Neural cell (in vitro differentiated cells): Measurements from ENCODE around the gene SLAMF1. TPM values are rescaled to one million over a fixed set of nuclear protein-coding genes. Genes with fewer than 3 reads are reported as not detected.

Source experiments
- H2AFZ ChIP-seq: fragments of 200-600, 300-800 bp; sonication (generic), shearing (Covaris generic); 2 replicates; pipeline ENCODE4 v1.6.0; 2014; ENCODE audit warnings: low read depth, mild to moderate bottlenecking, antibody characterized with exemption, low read length, moderate library complexity
- H3F3A ChIP-seq: fragments of 200-600 bp; shearing (Covaris generic); 2 replicates; pipeline ENCODE4 v1.6.1; 2016; ENCODE audit warnings: mild to moderate bottlenecking, moderate library complexity, mixed read lengths, antibody characterized with exemption, low read length; ENCODE audit not compliant: insufficient read depth, poor library complexity, severe bottlenecking
- H3K27ac ChIP-seq: fragments of 200-600, 300-800 bp; sonication (generic), shearing (Covaris generic); 2 replicates; pipeline ENCODE4 v1.5.1; 2014; ENCODE audit warnings: mild to moderate bottlenecking, low read length, moderate library complexity
- H3K27me3 ChIP-seq: fragments of 300-800, 200-600 bp; sonication (generic), shearing (Covaris generic); 2 replicates; pipeline ENCODE4 v1.6.0; 2014; ENCODE audit warnings: mild to moderate bottlenecking, low read depth, low read length, moderate library complexity; ENCODE audit not compliant: insufficient read depth
- H3K36me3 ChIP-seq: fragments of 300-800, 200-600 bp; sonication (generic), shearing (Covaris generic); 2 replicates; pipeline ENCODE4 v1.5.1; 2014; ENCODE audit warnings: mild to moderate bottlenecking, antibody characterized with exemption, low read length, moderate library complexity; ENCODE audit not compliant: insufficient read depth
- H3K4me2 ChIP-seq: fragments of 300-800, 200-600 bp; sonication (generic), shearing (Covaris generic); 2 replicates; pipeline ENCODE4 v1.6.0; 2014; ENCODE audit warnings: mild to moderate bottlenecking, low read length
- H3K4me3 ChIP-seq: fragments of 300-800, 200-600 bp; sonication (generic), shearing (Covaris generic); 2 replicates; pipeline ENCODE4 v1.5.1; 2014; ENCODE audit warnings: mild to moderate bottlenecking, low read length, moderate library complexity
- H3K79me2 ChIP-seq: fragments of 200-600 bp; shearing (Covaris generic); replicated peaks from 2 replicates; pipeline ENCODE4 v1.6.0; 2014; ENCODE audit warnings: mild to moderate bottlenecking, low read length, moderate library complexity; ENCODE audit not compliant: insufficient read depth
- H3K9ac ChIP-seq: fragments of 300-800, 200-600 bp; sonication (generic), shearing (Covaris generic); 2 replicates; pipeline ENCODE4 v1.6.1; 2016; ENCODE audit warnings: mild to moderate bottlenecking, low read length, mixed read lengths
- H3K9me2 ChIP-seq: fragments of 200-600 bp; shearing (Covaris generic); 2 replicates; pipeline ENCODE4 v1.6.1; 2016; ENCODE audit warnings: mild to moderate bottlenecking, low read length, mixed read lengths; ENCODE audit not compliant: insufficient read depth
- H3K9me3 ChIP-seq: fragments of 200-600, 300-800 bp; sonication (generic), shearing (Covaris generic); 2 replicates; pipeline ENCODE4 v1.6.1; 2016; ENCODE audit warnings: mild to moderate bottlenecking, mixed run types, low read length, moderate library complexity, mixed read lengths
- H4K20me1 ChIP-seq: fragments of 200-600 bp; shearing (Covaris generic); 2 replicates; pipeline ENCODE4 v1.6.1; 2016; ENCODE audit warnings: mild to moderate bottlenecking, mixed run types; ENCODE audit not compliant: insufficient read depth
- EP300 ChIP-seq: fragments of 450-650 bp; conservative IDR thresholded peaks from 2 replicates; pipeline ENCODE4 v1.6.1; 2014; ENCODE audit warnings: antibody characterized with exemption, mild to moderate bottlenecking, moderate library complexity; ENCODE audit not compliant: poor library complexity, severe bottlenecking
- EZH2 ChIP-seq: fragments of 200-600, 300-800 bp; shearing (Covaris generic), sonication (generic); IDR thresholded peaks from 2 replicates; pipeline ENCODE4 v1.6.1; 2014; ENCODE audit warnings: antibody characterized with exemption, low read length, borderline replicate concordance, mild to moderate bottlenecking; ENCODE audit not compliant: insufficient read depth, poor library complexity, severe bottlenecking
- MXI1 ChIP-seq: fragments of 450-650 bp; conservative IDR thresholded peaks from 2 replicates; pipeline ENCODE4 v1.6.1; 2014; ENCODE audit warnings: antibody characterized with exemption, mild to moderate bottlenecking; ENCODE audit not compliant: poor library complexity, severe bottlenecking
- POLR2AphosphoS5 ChIP-seq: IDR thresholded peaks from 2 replicates; pipeline ENCODE4 v1.6.1; 2012
- RAD21 ChIP-seq: fragments of 450-650 bp; conservative IDR thresholded peaks from 2 replicates; pipeline ENCODE4 v1.6.1; 2014; ENCODE audit warnings: antibody characterized with exemption, mild to moderate bottlenecking, moderate library complexity
- SMC3 ChIP-seq: fragments of 450-650 bp; conservative IDR thresholded peaks from 2 replicates; pipeline ENCODE4 v1.6.1; 2014; ENCODE audit warnings: antibody characterized with exemption, mild to moderate bottlenecking, moderate library complexity; ENCODE audit not compliant: poor library complexity
- TAF1 ChIP-seq: IDR thresholded peaks from 2 replicates; pipeline ENCODE4 v1.6.1; 2012; ENCODE audit warnings: low read depth
- polyA plus RNA-seq: library from polyadenylated mRNA; depleted of rRNA; stranded (reverse); fragments of >200 nt; gene quantifications from 2 replicates; pipeline ENCODE4 v1.2.3, GENCODE V29; 2014
- TF ChIP-seq, protein P1 (sequence below): IDR thresholded peaks from 2 replicates; pipeline ENCODE4 v1.6.1; 2012; ENCODE audit warnings: borderline replicate concordance
- TF ChIP-seq, protein P2 (sequence below): fragments of 450-650 bp; IDR thresholded peaks from 2 replicates; pipeline ENCODE4 v1.5.1; 2014; ENCODE audit warnings: antibody characterized with exemption, mild to moderate bottlenecking, moderate library complexity; ENCODE audit not compliant: poor library complexity, severe bottlenecking

SLAMF1 gene
- polyA plus RNA-seq, 1 donor from 2014 or later: not detected

DNA sequence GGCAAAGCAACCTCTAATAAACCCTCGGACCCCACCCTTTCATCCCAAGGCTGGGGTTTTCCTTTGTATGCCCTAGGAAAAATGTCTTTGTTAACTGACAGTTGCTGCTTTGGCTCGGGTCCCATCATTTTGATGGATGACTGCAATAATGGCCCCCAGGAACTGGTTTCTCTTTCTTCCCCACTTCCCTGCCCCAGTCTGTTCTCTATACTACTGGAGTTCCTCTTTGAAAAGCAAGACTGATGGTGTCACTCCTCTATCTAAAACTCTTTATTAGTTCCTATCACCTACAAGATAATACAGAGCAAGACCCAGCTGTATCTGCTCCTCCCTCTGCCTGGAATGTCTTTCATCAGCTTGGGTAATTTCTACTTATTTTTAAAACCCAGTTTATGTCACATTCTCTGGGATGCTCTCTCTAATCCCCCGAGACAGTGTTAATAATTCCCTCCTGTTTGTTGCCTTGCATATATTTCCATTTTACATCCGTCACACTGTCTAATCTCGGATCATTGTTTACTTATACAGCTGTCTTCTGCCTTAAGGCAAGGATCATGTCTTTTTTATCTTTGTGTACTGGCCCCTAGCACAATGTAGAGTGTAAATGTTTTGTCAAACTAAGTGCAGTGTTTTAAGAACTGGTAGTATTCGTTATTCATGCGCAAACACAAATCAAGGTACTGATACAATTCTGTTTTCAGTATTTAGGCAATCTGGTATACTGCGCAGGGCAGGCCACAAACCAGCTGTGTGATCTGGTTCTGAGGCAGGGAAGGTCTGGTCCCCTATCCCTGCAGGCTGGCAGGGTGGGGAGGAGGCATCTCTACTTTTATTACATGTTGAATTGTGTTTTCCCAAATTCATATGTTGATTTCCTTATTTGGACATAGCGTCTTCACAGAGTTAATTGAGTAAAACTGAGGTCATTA, 16.1 kb downstream of the SLAMF1 start:
- no peaks in the 10 kb centered on the region for H3K27me3 ChIP-seq
- H3K79me2 ChIP-seq: no peaks in the 10 kb centered on the region
- no peaks in the 10 kb centered on the region for H3K9me3 ChIP-seq
- TF ChIP-seq RAD21: no peak
- no peak for TF ChIP-seq EZH2
- no peak for TF ChIP-seq TAF1
- TF ChIP-seq, protein P1, sequence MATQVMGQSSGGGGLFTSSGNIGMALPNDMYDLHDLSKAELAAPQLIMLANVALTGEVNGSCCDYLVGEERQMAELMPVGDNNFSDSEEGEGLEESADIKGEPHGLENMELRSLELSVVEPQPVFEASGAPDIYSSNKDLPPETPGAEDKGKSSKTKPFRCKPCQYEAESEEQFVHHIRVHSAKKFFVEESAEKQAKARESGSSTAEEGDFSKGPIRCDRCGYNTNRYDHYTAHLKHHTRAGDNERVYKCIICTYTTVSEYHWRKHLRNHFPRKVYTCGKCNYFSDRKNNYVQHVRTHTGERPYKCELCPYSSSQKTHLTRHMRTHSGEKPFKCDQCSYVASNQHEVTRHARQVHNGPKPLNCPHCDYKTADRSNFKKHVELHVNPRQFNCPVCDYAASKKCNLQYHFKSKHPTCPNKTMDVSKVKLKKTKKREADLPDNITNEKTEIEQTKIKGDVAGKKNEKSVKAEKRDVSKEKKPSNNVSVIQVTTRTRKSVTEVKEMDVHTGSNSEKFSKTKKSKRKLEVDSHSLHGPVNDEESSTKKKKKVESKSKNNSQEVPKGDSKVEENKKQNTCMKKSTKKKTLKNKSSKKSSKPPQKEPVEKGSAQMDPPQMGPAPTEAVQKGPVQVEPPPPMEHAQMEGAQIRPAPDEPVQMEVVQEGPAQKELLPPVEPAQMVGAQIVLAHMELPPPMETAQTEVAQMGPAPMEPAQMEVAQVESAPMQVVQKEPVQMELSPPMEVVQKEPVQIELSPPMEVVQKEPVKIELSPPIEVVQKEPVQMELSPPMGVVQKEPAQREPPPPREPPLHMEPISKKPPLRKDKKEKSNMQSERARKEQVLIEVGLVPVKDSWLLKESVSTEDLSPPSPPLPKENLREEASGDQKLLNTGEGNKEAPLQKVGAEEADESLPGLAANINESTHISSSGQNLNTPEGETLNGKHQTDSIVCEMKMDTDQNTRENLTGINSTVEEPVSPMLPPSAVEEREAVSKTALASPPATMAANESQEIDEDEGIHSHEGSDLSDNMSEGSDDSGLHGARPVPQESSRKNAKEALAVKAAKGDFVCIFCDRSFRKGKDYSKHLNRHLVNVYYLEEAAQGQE: no peak
- no peak for TF ChIP-seq POLR2AphosphoS5
- no peak for TF ChIP-seq SMC3
- TF ChIP-seq, protein P2, sequence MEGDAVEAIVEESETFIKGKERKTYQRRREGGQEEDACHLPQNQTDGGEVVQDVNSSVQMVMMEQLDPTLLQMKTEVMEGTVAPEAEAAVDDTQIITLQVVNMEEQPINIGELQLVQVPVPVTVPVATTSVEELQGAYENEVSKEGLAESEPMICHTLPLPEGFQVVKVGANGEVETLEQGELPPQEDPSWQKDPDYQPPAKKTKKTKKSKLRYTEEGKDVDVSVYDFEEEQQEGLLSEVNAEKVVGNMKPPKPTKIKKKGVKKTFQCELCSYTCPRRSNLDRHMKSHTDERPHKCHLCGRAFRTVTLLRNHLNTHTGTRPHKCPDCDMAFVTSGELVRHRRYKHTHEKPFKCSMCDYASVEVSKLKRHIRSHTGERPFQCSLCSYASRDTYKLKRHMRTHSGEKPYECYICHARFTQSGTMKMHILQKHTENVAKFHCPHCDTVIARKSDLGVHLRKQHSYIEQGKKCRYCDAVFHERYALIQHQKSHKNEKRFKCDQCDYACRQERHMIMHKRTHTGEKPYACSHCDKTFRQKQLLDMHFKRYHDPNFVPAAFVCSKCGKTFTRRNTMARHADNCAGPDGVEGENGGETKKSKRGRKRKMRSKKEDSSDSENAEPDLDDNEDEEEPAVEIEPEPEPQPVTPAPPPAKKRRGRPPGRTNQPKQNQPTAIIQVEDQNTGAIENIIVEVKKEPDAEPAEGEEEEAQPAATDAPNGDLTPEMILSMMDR: no peak
- TF ChIP-seq EP300: no peak
- TF ChIP-seq MXI1: no peak
- no peak overlapping the region for H3K4me2 ChIP-seq
- H3K9me2 ChIP-seq: no peaks in the 10 kb centered on the region
- H4K20me1 ChIP-seq: no peaks in the 10 kb centered on the region
- no peak overlapping the region for H3K4me3 ChIP-seq
- H3K9ac ChIP-seq: no peak overlapping the region
- no peaks in the 10 kb centered on the region for H3F3A ChIP-seq
- H3K36me3 ChIP-seq: no peaks in the 10 kb centered on the region
- no peak overlapping the region for H3K27ac ChIP-seq
- no peak overlapping the region for H2AFZ ChIP-seq

DNA sequence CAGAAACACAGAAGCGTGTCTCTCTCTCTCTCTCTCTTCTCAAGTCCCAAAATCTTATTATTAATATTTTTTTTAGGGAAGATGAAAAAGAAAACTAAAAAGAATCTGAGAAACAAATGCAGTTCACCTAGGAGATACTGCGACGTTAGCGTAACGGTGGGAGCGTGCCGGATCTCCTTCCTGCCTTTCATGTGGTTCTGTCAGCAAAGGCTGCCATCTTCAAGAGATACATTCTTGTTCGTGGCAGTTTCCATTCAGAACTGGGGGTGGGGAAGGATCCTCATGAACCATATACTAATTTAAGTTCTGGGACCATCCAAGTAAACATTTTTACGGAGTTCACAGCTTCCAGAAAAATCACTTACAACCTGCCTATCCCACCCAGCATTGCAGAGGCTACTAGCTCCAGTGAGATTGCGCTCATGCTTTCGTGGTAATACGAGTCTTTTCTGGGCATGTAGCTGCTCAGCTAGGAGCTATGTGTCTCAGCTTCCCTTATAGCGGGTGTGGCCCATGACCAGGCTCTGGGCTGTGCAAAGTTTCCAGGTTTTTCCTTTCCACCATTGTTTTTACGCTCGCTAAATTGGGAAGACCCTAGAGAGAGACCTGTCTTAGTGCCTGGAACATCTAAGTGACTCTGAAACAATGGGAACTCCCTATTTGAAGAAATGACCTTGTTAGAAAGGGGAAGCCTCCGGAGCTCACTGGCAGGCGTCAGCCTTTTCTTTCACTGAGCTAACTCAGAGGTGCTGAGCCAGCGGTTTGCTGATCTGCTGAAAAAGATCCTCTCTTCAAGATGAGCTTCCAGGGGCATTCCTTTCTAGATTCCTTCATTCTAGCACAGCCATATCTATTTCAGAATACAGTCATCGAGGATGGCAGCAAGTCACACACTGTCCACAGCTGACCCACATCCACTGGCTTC, 17.3 kb downstream of the SLAMF1 start:
- no peaks in the 10 kb centered on the region for H3K27me3 ChIP-seq
- H3K9me2 ChIP-seq: no peaks in the 10 kb centered on the region
- no peaks in the 10 kb centered on the region for H3F3A ChIP-seq
- H3K4me3 ChIP-seq: no peak overlapping the region
- H3K9ac ChIP-seq: no peak overlapping the region
- no peak overlapping the region for H3K27ac ChIP-seq
- H3K4me2 ChIP-seq: no peak overlapping the region
- H3K9me3 ChIP-seq: no peaks in the 10 kb centered on the region
- no peaks in the 10 kb centered on the region for H3K79me2 ChIP-seq
- no peak for TF ChIP-seq RAD21
- no peak for TF ChIP-seq SMC3
- TF ChIP-seq EZH2: no peak
- H4K20me1 ChIP-seq: no peaks in the 10 kb centered on the region
- no peaks in the 10 kb centered on the region for H3K36me3 ChIP-seq
- H2AFZ ChIP-seq: no peak overlapping the region
